Ovary (tissue), 9 donors: ENCODE measurements around the gene ALK. TPM values are rescaled to one million over a fixed set of nuclear protein-coding genes. Genes with fewer than 3 reads are reported as not detected.

Experiments
- DNase-seq, 5 donors: peaks; one replicate each; pipeline ENCODE4 v3.0.0-alpha.2; 2019 to 2020
- H3K27ac ChIP-seq, 2 donors: fragments of 200-600 bp; one replicate each; pipeline versions ENCODE4 v1.5.1 to v1.8.0; 2019 to 2022
- H3K27me3 ChIP-seq: fragments of 200-600 bp; one replicate; pipeline ENCODE4 v1.8.0; 2022
- H3K36me3 ChIP-seq: fragments of 200-600 bp; sonication (generic); one replicate; pipeline ENCODE4 v1.5.1; 2019
- H3K4me1 ChIP-seq: one replicate; pipeline ENCODE4 v1.8.1; 2013; ENCODE audit warnings: mild to moderate bottlenecking, moderate library complexity; ENCODE audit not compliant: insufficient read depth
- H3K4me3 ChIP-seq: fragments of 200-600 bp; sonication (generic); one replicate; pipeline ENCODE4 v1.5.1; 2017
- H3K9me3 ChIP-seq, 2 donors: fragments of 200-600 bp in 1 of 2; sonication (generic) in 1 of 2; one replicate each; pipeline versions ENCODE4 v1.5.1 to v1.8.1; 2013 to 2019; ENCODE audit warnings: mild to moderate bottlenecking in 1 of 2, moderate library complexity in 1 of 2
- EP300 ChIP-seq: sonication (generic); formaldehyde crosslinking; IDR thresholded peaks from one replicate; pipeline ENCODE4 v1.6.1; 2017; ENCODE audit warnings: antibody characterized with exemption
- POLR2A ChIP-seq: fragments of 450-650 bp; IDR thresholded peaks from one replicate; pipeline ENCODE4 v1.6.1; 2017; ENCODE audit warnings: antibody characterized with exemption, mild to moderate bottlenecking, moderate library complexity
- WGBS, 3 donors: extraction: QIAGEN DNeasy Blood & Tissue Kit in 1 of 3; methylation state at CpG; one replicate each; pipeline versions ENCODE4 v1.1.5 to v1.1.7; 2013 to 2017; 5-methylcytosine and 5-hydroxymethylcytosine counted together
- intact Hi-C, 4 donors: fragments of 100-400 bp; cut with DNase I; formaldehyde crosslinking; loops; one replicate each; pipeline versions ENCODE4 v1.11.0 to v1.15.1; 2022 to 2023
- polyA plus RNA-seq, 2 donors: library from polyadenylated mRNA; stranded (reverse); fragments of 200-250 nt in 1 of 2; fragments of 350-450 nt in 1 of 2; fragmentation: Illumina TruSeq in 1 of 2; extraction: RNeasy Lipid Tissue Mini Kit (QIAGEN cat#74804) in 1 of 2; gene quantifications; one replicate each; pipeline ENCODE4 v1.2.3, GENCODE V29; 2013 to 2014
- total RNA-seq, 7 donors: library from RNA; depleted of rRNA in 2 of 7; stranded (reverse); fragments of >200 nt in 2 of 7; fragmentation: NEBNext Ultra II Directional in 3 of 7; extraction: Animal tissue kit (Norgen Biotek cat#: 25700) in 3 of 7; gene quantifications; one replicate each; pipeline versions ENCODE4 v1.1.0 to v1.2.4, GENCODE V29; 2016 to 2023
- TF ChIP-seq, protein P1 (sequence below), 3 donors: fragments of 450-650 bp in 2 of 3; fragments of 200-600 bp in 1 of 3; IDR thresholded peaks; one replicate each; pipeline versions ENCODE4 v1.5.1 to v1.8.0; 2016 to 2022; ENCODE audit warnings: antibody characterized with exemption in 3 of 3, mild to moderate bottlenecking in 1 of 3
- donor health status: DM: no; HTN: no; CAD: no; lungs with moderate emphysema.
- donor health status: DM: no; HTN: no; CAD: no.
- donor health status: Bipolar disorder and iron deficiency.
- donor health status: DM: yes; HTN: yes; CAD: no.
- donor health status: DM: no; HTN: no; CAD: no.
- donor health status: DM: yes; HTN: yes; CAD: no.

Gene ALK
- total and polyA plus RNA-seq, 9 donors: 0.05 to 1.7 (median 0.23) TPM; not detected in 1

DNA sequence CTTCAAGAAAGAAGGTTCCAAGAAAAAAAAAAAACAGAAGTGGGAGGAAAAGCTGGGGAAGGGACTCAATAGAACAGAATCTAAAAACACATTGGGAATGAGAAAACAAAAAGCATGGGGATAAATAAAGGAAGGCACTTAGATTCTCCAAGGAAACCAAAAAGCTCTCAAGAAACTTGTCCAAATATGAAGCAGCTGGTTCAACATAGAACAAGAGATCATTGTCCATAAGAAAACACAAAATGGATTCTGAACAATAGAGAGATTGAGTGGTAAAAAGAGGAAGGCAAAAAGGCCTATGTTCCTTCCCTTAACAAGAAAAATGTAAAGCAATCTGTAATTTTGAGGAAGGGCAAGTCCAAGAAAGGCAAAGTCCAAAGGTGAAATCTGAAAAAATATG, 32.9 kb upstream of the ALK start:
- intact Hi-C loops: no loop called here
- Histone ChIP-seq H3K4me3 (no peak overlapping the region), H3K9me3 (no peaks in the 10 kb centered on the region), H3K36me3 (no peaks in the 10 kb centered on the region), H3K4me1 (no peaks in the 10 kb centered on the region), H3K27me3 (no peaks in the 10 kb centered on the region), H3K27ac (no peak overlapping the region)
- TF ChIP-seq, protein P1, sequence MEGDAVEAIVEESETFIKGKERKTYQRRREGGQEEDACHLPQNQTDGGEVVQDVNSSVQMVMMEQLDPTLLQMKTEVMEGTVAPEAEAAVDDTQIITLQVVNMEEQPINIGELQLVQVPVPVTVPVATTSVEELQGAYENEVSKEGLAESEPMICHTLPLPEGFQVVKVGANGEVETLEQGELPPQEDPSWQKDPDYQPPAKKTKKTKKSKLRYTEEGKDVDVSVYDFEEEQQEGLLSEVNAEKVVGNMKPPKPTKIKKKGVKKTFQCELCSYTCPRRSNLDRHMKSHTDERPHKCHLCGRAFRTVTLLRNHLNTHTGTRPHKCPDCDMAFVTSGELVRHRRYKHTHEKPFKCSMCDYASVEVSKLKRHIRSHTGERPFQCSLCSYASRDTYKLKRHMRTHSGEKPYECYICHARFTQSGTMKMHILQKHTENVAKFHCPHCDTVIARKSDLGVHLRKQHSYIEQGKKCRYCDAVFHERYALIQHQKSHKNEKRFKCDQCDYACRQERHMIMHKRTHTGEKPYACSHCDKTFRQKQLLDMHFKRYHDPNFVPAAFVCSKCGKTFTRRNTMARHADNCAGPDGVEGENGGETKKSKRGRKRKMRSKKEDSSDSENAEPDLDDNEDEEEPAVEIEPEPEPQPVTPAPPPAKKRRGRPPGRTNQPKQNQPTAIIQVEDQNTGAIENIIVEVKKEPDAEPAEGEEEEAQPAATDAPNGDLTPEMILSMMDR (IDR thresholded peaks at IDR 0.05): no peak
- TF ChIP-seq POLR2A (no peak), EP300 (no peak)
- no peak for DNase-seq

DNA sequence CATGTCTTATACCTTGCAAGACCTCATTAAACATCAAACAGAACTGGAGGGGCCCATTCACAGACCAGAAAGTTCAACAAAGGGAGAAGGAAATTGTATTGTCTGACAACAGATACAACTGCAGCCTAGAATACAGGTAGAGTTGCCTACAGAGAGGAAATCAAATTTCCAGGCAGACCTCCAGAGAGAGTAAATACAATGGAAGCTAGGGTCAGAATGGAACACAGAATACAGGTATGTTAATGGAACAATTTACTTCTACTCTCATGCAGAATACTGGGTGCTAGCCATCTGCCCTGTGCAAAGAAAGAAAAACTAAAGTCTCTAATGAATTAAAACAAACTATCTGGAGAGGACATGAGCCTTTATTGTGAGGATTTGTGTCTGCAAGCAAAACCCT, 31.6 kb upstream of the ALK start:
- Histone ChIP-seq H3K4me3 (no peak overlapping the region), H3K36me3 (no peaks in the 10 kb centered on the region), H3K27me3 (no peaks in the 10 kb centered on the region), H3K27ac (no peak overlapping the region), H3K9me3 (no peaks in the 10 kb centered on the region), H3K4me1 (no peaks in the 10 kb centered on the region)
- intact Hi-C loops: no loop called here
- TF ChIP-seq POLR2A (no peak), EP300 (no peak)
- TF ChIP-seq, protein P1 (IDR thresholded peaks at IDR 0.05): no peak
- DNase-seq: no peak

DNA sequence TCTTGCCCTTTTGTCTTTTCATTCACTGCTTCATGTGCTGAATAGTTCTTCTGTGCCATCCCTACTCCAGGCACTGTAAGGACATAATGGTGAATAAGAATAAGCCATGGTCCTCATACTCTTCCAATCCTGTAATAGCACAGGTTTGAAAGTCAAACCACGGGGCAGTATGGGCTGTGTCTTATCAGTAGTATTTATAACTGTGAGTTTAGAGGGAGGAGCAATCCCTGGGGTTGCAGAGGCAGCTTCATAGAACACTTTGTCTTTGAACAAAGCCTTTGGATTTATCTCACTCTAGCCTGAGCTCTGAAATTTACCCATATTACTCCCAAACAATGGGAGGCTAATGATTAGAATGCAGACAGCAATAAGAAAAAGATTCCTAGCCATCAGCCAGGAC, 30.2 kb upstream of the ALK start:
- Histone ChIP-seq H3K9me3 (no peaks in the 10 kb centered on the region), H3K36me3 (no peaks in the 10 kb centered on the region), H3K4me1 (no peaks in the 10 kb centered on the region), H3K4me3 (no peak overlapping the region), H3K27ac (no peak overlapping the region), H3K27me3 (no peaks in the 10 kb centered on the region)
- intact Hi-C loops: no loop called here
- TF ChIP-seq POLR2A (no peak), EP300 (no peak)
- TF ChIP-seq, protein P1 (IDR thresholded peaks at IDR 0.05): no peak
- no peak for DNase-seq
- WGBS, 3 donors: 3 to 10% (median 7%) methylated on average over 1 of the region's 1 CpG

DNA sequence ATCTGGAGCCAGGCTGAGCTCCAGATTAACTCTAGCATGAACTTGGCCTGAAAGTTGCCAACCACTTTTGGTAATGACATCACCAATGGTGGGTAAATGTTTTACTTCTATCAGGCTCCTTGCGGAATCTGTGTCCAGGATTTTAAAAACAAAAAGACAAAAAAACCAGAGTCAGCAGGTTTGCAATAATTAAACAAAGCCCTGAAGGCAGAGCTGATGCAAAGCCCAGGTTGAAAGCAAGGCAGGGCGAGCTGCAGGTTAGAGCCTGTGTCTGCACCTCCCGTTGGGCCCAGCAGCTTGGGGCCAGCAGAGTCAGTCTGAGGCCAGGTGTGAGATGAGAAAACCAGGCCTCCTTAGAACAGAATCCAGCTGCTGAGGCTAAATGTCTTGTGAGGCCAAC, 29.1 kb upstream of the ALK start:
- intact Hi-C loops: no loop called here
- no peaks in the 10 kb centered on the region for H3K27me3 ChIP-seq
- DNase-seq: no peak
- TF ChIP-seq EP300 (no peak), POLR2A (no peak)
- TF ChIP-seq, protein P1 (IDR thresholded peaks at IDR 0.05): no peak
- no peaks in the 10 kb centered on the region for H3K4me1 ChIP-seq
- no peak overlapping the region for H3K27ac ChIP-seq
- H3K36me3 ChIP-seq: no peaks in the 10 kb centered on the region
- H3K4me3 ChIP-seq: no peak overlapping the region
- 49 to 66% (median 58%) methylated on average over 3 of the region's 3 CpGs for WGBS, 3 donors
- H3K9me3 ChIP-seq: no peaks in the 10 kb centered on the region

DNA sequence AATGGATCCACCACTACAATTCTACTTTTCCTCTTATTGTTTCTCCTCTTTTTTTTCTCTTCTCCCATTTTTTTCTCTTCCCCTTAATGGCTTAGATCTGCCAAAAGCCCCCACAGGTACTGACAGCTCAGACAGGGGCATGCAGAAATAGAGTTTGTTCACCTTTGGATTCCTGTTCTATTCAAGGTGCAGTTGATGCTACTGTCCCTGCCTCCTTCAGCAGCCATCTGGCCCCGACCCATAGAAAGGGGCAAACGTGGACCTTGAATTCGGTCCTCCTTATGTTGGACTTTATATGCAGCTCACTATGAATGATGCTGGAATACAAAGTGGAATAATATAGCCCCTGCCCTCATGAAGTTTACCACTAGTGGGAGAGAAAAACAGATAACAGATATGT, 27.7 kb upstream of the ALK start:
- intact Hi-C loops: no loop called here
- DNase-seq: no peak
- TF ChIP-seq POLR2A (no peak), EP300 (no peak)
- TF ChIP-seq, protein P1 (IDR thresholded peaks at IDR 0.05): no peak
- Histone ChIP-seq H3K9me3 (no peaks in the 10 kb centered on the region), H3K27ac (no peak overlapping the region), H3K27me3 (no peaks in the 10 kb centered on the region), H3K36me3 (no peaks in the 10 kb centered on the region), H3K4me1 (no peaks in the 10 kb centered on the region), H3K4me3 (no peak overlapping the region)
- 69 to 93% (median 89%) methylated on average over 3 of the region's 3 CpGs for WGBS, 3 donors
